HUDEP-2 (cell line): ENCODE measurements around the gene GSS.

Experiments
- DNase-seq, 76 experiments: peaks; one replicate each; lab custom pipeline; 2025; ENCODE audit not compliant: unreplicated experiment in 76 of 76; lab: John Stamatoyannopoulos, UW

The GSS gene

DNA sequence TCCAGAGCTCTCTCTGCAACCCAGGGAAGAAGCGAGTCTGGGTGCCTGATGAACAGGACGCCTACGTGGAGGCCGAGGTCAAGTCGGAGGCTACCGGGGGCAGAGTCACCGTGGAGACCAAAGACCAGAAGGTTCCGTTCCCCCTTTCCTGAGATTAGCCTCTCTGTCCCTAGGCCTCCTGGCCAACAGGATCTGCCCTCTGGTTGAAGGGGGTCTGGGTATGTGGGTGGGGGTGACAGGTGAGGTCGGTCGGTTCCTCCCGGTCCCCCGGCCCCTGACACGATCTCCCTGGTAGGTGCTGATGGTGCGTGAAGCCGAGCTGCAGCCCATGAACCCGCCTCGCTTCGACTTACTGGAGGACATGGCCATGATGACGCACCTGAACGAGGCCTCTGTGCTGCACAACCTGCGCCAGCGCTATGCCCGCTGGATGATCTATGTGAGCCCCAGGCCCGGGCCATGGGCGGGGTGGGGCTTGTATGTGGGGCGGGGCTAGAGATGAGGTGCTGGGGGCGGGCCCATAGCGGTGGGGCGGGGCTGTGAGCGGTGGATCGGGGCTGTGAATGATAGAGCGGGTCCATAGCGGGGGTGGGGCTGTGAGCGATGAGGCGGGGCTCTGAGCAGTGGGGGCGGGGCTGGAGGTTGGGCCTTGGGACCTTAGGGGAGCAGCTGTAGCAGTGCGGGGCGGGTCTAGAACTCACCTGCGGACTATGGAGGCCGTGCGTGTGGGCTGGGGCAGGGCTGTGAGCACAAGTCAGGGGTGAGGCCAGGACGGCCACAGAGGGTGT, 24.0 kb upstream of the GSS start:
- DNase-seq, result peak in 15 of 76 experiments; percentile 6 to 31 (median 15)

DNA sequence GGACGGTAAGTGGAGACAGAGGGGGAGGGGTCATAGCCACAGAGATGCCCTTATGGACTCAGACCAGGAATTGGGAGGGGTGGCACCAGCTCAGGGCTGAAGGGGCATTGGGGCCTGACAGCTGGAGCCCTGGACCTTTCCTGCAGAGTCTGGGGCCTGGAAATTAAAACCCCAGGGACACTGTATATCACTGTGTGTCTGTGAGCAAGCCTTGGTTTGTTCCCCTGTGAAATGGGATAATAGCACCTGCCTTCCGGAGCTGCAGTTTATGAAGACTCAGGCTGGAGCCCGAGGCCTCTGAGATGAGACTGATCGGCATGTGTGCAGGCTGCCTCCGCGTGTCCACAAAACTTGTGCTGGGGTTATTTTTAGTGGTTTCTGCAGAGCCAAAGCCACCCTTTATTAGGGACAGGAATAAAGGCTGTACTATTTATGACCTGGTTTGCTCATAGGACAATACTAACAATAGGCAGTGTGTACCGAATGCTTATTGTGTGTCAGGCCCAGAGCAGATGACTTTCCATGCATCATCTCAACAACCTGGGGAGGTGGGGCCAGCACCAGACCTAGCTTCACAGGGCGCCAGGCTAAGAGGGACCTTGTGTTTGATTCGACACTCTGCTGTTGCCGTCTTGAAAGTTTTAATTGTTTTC, 22.6 kb upstream of the GSS start:
- no peak for DNase-seq

- no peak for DNase-seq
These were observed 21.9 kb upstream of the GSS start for GRCh38 chr20:34977365-34978091.

DNA sequence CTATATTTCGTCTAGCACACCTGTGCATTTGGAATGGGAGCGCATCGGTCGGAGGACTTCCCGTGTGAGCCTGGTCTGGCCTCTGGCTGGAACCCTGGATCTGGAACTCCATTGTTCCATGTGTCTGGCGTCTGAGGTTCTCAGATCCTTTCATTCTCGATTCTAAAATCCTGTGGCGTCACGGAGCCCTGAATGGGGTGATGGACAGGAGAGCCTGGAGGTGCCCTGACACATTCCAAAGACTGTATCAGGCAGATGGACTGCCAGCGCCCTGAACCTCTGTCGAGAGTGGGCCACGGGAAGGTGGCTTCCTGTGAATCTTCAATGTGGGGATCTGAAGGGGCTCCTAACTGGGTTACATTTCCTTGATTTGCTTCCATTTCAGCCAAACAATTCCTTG, 20.7 kb upstream of the GSS start:
- DNase-seq, result no peak

- DNase-seq, result no peak
These were observed 18.6 kb upstream of the GSS start for GRCh38 chr20:34974246-34974645.

GRCh38 chr20:34971561-34972235, 16.1 kb upstream of the GSS start:
- DNase-seq, result no peak

- no peak for DNase-seq
These were observed 15.4 kb upstream of the GSS start for GRCh38 chr20:34970846-34971560.

GRCh38 chr20:34970193-34970840, 14.7 kb upstream of the GSS start:
- DNase-seq, result no peak

- no peak for DNase-seq
These were observed 12.6 kb upstream of the GSS start for GRCh38 chr20:34968042-34968775.

DNA sequence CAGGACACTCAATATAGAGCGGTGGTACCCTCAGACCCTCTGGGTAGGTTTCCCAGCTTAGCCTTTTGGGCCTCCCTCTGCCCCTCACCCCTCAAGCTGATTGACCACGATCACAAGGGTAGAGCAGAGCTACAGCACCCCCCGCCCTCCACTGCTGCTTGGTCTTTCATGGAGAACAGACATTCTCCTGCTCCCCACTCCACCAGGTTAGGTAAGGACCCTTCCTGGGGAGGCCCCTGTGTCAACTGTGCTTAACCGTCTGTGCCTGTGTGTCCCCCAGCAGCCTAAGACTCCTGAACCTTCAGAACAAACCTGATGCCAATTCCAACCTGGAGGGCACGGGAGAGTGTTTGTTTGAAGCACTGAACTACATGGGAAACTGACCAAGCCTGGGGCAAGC, 11.8 kb upstream of the GSS start:
- DNase-seq, result no peak

- DNase-seq, result no peak
These were observed 9.4 kb upstream of the GSS start for GRCh38 chr20:34965051-34965450.

DNA sequence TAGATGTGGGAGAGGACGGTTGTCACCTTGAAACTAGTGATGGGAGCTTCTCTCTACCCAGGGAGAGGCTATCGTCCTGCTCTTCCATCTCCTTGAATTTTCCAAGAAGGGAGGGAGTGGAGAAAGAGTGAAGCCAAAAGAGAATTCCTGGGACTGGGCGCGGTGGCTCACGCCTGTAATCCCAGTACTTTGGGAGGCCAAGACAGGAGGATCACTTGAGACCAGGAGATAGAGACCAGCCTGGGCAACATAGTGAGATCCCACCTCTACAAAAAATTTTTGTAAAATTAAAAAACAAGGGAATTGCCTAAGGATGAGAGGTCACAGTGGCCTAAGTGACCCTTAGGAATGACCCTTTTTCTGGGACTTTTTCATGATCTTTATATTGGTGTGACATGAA, 8.9 kb upstream of the GSS start:
- no peak for DNase-seq

DNA sequence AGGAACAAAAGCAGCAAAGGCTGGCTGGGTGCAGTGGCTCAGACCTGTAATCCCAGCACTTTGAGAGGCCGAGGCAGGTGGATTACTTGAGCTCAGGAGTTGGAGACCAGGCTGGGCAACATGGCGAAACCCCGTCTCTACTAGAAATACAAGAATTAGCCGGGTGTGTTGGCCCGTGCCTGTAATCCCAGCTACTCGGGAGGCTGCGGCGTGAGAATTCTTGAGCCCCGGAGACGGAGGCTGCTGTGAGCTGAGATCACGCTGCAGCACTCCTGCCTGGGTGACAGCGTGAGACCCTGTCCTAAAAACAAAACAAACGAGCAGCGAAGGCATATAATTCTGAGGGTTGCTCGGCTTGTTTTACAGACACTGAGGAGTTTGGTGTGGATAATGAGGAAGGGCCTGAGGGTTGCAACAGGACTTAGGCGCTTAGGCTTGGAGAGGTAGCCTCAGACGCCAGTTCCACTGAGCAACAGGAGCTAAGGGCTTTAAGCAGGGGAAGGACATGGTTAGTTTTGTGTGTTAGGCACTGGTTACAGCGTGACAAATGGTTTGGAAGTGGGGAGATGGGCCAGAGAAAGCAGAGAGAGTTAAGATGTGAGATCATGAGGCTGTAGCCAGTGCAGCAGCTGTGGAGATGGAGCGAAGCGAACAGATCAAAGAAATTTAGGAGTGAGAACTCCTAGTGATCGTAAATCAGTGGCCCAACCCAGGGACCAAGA, 1.3 kb upstream of the GSS start:
- no peak for DNase-seq

DNA sequence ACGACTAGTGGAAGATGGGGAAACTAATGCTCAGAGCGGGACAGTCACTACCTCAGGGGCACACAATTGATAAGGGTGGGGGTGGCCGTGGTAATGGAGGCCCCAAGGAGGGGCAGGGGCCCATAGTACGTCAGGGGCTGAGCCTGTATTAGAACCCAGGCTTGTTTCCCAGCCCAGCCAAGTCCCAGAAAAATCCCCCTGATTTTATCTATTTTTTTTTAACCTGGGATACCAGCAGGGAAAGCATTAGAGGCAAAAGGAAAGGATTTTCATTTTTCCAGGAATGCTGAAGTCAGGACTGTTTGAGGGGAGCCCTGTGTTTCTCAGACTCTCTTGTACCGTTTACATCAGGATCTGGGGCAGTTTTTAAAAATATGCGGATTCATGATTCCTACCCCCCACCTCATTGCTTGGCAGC, 444 bp upstream of the GSS start:
- no peak for DNase-seq

DNA sequence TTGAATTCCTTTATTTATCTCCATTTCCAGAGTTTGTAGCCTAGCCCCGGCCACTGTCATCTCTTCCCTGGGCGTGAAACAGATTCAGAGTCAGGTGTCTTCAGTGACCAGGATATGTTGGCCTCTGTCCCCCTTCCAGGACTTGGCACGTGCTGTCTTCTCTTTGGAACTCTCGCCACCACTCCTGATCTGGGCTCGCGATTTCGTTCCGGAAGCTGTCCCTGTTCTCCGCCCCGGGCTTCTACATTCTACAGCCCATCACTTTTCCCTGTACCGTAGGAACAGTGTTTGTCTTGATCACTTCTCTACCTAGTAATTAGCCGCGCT, 739 bp downstream of the GSS start:
- DNase-seq, result peak in 43 of 76 experiments; percentile 2 to 64 (median 24)

DNA sequence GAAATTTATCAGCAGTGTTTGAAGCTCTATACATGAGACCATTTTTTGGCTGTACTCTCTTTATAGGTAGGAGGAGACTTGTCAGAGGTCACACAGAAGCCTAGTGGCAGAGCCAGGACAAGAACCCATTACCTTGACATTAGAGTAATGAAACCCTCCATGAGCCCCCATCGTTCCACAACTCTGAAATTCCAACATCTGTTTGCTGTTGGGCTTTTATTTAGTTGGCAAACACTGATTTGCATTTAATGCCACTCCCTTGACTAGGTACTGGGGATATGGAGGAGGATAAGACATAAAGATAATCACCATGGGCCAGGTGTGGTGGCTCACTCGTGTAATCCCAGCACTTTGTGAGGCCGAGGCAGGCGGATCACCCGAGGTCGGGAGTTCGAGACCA, 1.6 kb downstream of the GSS start:
- DNase-seq, result no peak

DNA sequence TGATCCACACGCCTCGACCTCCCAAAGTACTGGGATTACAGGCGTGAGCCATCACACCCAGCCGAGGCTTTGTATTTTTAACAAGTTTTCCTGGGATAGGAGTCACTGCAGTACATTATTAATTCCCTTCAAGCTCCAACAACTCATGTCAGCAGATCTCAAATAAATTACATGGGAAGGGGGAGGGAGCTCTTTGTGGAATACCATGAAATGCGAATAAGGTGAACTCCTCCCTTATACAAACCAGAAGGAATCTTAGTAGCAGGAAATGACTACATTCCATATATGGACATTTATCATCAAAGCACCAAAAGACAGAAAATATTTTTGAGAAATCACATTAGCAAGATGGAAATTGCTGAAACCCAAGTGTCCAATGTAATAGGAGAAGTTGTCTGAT, 2.9 kb downstream of the GSS start:
- no peak for DNase-seq

DNA sequence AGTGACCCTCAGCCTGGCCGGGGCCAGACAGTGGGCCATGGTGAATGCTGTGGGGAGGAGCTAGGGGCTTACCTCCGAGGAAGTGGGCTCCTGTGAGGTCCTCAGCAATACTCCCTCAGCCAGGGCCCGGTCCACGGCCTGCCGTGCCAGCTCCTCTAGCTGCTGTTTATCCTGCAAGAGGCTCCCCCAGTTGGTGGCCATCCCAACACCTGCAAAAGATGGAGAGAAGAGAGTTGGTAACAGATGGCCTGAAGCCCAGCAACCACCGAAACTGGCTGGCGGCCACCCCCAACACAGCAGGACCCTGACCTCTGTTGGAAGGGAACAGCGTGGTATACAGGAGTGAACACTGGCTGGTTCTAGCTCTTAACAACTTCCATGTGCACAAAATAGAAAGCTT, 4.0 kb downstream of the GSS start:
- no peak for DNase-seq

DNA sequence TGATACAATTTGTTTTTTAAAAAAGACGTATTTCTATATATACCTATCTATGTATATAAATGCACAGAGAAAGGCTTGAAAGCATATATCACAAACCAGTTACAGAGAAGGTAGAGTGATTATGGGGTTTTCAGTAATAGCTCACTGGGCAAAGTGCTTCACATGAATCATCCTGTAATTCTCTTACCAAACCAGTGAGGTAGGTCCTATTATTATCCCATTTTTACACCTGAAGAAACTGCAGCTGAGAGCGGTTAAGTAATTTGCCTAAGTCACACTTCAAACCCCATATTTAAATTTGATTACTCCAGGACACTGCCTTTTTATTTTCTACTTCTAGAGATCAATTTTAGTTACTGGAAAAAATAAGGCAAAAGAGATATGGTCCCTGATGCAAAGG, 4.4 kb downstream of the GSS start:
- DNase-seq, result no peak
